Measurements from ENCODE around the gene GDPGP1.
A peak's percentile ranks its signal among the peaks of the same experiment; 100 is the strongest.
"Not testable (repeated sequence)": the region's sequence is repeated elsewhere in the genome, so short reads cannot be mapped to it uniquely, and the experiment has no call there.

Gene GDPGP1, protein sequence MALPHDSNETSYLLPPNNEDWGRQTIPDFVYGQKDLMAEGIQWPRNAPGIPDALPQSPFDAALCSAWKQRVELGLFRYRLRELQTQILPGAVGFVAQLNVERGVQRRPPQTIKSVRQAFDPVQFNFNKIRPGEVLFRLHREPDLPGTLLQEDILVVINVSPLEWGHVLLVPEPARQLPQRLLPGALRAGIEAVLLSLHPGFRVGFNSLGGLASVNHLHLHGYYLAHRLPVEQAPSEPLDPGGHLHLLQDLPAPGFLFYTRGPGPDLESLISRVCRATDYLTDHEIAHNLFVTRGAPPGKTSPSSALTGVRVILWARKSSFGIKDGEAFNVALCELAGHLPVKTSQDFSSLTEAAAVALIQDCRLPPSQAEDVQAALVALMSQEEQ

DNA sequence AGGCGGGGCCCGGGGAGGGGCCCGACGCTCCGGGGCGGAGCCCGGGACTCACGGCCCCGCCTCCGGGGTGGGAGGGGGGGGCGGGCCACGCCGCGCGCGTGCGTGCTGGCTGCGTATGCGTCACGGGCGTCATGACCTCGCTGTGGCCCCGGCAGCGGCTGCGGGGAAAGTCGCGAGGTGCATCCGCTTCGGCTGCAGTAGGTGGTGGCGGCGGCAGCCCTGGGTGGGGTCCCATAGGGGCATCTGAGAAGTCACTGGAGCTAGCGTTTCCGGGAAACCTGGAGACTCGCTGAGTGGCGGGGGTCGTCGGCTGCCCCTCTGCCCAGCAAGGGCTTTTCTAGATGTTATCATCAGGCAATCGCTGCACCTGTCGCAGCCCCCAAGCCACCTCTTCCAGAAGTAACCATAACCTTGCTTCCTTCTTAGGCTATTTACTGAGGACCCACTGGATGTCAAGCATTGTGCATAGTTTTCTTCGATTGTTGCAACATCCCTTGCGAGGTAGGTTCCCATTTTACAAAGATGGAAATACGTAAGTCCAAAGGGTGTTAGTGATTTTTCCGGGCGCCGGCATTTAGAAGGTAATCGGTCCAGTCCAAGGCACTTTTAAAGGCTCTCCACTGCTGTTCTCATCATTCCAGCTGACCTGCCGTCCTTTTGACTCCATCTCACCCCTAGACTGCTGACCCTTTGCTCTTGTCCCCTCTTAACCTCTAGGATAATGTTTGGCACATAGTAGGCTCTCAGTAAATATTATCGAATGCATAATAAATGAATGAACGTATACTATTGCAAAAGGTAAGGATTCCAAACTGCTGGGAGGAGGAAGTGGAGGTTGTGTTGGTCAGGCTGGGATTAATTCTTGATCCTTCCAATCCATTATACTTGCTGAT lies at the start of gene GDPGP1:
Gene GDPGP1 (plus strand): TSS at position 114 of the 893 bp plus-strand sequence. CDS start 6,700 bp downstream, outside the sequence.
- DNase-seq = no peak

DNA sequence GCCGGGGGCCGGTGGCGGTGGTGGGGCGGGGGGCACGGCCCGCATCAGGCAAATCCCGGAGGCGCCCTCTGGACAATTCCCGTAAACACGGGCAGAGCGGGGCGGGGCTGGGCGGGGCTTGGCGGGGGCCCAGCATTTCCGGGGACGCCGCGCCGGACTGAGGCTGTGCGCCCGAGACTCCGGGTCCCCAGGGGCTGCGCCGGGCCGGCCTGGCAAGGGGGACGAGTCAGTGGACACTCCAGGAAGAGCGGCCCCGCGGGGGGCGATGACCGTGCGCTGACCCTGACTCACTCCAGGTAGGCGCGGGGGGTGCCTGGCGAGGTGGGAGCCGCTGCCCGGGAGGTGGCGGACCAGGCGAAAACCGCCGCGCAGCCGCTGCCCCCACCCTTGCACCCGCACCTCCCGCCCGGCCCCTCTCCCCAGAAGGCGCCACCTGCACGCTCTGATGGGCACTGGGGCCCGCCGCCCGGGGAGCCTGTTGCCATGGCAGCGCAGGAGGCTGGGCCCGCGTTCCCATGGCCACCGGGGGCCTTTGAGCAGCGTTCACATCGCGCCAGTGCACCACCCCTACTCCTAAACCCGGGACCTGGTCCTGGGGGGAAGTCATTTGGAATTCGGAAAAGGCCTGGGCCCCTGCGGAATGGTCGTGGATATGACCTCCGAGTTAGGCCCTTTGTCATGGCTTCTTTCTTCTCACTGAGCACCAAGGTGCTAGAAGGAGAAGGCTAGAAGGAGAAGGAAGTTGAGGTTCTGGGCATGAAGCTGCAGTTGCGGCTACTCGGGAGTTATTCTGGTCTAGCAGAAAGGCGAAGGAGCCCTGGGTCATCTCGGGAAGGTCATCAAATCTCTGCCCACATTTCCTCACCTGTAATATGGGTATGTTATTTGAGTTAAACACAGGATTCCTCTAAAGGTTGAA lies 49.0 kb upstream of the GDPGP1 start:
- DNase-seq = peak; percentile 71

DNA sequence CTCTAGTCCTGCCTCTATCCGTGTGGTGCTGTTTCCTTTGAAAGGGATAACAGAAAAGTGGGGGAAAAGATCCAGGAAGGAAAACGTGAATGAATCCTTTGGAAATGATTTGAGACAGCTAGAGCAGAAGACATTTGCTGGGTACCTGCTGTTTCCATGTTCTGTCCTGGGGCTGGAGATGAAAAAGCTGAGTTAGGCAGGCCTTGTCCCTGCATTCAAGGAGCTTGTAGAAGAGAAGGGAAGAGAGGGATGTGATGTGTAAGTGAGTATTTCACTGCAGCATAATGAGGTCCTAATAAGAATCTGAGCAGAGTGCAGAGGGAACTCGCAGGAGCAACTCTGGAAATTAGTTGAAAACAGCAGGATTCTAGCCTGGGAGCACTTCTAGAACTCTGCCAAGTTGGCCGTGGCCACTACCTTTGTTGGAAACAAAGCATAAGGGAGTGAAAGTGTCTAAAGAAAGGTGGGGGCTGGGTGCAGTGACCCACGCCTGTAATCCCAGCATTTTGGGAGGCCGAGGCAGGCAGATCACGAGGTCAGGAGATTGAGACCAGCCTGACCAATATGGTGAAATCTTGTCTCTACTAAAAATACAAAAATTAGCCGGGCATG lies 46.6 kb upstream of the GDPGP1 start:
- DNase-seq = no peak

DNA sequence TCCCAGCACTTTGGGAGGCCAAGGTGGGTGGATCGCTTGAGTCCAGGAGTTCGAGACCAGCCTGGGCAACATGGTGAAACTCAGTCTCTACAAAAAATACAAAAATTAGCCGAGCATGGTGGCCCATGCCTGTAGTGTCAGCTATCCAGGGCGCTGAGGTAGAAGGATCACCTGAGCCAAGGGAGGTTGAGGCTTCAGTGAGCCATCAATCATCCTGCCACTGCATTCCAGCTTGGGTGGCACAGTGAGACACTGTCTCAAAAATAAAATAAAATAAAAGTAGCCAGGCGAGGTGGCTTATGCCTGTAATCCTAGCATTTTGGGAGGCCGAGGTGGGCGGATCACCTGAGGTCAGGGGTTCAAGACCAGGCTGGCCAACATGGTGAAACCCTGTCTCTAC lies 45.9 kb upstream of the GDPGP1 start:
- not testable (repeated sequence) for DNase-seq

DNA sequence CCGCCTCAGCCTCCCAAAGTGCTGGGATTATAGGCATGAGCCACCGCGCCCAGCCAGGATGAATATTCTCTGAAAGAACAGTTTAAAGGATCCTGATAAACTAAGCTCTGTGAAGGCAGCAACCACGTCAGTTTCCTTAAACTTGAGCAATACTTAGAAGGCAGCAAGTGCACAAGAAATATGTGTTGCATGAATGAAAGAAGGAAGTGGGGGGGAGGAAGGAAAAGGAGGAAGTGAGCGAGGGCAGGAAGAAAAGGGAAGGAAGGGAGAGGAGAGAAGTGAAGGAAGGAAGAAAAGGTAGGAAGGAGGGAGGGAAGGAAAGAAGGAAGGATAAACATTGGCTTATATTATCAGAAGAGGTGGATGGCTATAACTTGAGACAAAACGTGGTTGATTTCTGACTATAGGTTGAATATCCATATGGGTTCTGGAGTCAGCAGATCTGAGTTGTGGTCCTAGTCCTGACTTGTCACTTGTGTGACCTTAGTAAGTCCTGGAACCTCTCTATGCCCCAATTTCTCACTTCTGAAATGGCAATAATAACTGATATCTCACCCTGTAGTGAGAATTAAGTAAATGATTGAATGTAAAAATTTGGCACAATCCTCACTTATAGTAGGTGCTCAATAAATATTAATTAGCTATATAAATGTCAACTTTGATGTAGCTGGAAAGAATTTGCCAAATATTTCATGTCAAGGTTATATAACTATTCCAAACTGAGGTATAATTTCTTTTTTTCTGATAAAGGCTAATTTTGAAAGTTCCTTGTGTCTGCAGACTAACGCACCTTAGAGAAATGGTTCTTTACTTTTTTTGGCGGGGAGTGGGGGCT lies 44.9 kb upstream of the GDPGP1 start:
- DNase-seq = no peak

DNA sequence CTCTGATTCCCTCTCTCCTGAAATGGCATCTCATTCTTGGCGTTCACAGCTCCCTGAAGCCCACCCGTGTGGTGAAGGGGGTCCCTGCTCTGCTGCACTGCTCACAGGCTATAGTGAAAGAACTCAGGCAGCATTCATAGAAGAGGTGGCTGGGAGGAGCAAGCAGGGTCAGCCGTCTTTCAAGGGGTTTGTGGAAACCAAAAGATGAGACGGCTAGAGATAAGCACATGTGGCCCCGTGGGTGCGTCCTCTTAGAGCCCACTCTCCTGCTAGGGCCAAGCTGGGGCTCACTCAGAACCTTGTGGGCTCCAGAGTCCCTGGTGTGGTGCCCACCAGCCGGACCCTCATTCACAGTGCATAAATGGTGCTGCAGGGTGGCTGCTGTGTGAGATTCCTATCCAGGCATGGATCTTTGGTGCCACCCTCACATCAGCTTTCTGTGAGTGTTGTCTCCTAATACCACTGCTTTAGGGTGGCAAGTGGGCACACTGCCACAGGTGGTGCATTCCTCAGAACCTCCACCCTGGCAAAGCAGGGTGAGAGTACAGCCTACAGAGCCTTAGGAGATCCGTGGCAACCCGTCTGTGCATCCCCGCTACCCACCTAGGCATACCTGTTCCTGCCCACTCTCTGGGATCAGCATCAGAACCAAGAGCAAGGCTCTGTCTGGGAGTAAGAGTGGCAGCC lies 44.1 kb upstream of the GDPGP1 start:
- DNase-seq = no peak

DNA sequence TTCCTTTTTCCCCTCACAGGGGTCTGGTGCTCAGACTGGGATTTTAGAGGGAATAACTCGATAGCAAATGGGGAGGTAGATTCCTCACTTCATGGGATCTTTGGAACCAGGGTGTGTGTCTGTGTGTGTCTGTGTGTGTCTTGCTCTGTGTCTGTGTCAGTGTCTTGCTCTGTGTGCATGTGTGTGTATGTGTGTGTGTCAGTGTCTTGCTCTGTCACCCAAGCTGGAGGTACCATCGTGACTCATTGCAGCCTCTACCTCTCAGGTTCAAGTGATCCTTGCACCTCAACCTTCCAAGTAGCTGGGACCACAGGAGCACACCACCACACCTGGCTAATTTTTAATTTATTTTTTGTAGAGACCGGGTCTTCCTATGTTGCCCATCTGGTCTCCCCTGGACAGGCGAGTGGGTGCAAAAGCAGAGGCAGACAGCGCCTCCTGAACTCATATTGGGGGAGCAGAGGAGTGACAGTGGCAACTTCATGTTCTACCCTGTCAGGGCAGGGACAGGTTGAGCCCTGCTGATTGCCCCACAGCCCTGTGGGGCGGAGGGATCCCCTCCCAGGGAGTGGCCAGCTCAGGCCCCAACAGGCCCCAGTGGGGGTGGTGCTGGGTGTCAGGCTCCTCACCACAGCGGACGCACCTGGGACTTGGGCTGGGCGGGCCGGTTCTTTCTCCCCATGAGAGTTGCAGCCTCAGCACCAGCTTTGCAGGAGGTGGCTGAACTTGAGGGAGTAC lies 43.2 kb upstream of the GDPGP1 start:
- DNase-seq = no peak

DNA sequence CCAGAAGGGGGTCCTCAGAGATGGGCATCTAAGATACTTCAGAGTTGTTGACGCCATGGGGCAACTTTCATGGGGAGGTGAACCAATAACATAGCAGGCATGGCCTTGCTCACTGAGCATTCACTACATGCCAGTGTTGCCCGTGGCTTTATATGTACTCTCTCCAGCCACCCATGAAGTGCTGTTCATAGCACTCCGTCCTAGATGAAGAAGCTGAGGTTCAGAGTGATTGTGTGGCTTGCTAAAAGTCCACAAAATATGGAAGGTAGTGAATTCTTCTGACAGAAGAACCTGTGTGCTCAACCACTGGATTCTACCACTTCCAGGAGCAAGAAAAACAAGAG lies 42.7 kb upstream of the GDPGP1 start:
- no peak for DNase-seq

DNA sequence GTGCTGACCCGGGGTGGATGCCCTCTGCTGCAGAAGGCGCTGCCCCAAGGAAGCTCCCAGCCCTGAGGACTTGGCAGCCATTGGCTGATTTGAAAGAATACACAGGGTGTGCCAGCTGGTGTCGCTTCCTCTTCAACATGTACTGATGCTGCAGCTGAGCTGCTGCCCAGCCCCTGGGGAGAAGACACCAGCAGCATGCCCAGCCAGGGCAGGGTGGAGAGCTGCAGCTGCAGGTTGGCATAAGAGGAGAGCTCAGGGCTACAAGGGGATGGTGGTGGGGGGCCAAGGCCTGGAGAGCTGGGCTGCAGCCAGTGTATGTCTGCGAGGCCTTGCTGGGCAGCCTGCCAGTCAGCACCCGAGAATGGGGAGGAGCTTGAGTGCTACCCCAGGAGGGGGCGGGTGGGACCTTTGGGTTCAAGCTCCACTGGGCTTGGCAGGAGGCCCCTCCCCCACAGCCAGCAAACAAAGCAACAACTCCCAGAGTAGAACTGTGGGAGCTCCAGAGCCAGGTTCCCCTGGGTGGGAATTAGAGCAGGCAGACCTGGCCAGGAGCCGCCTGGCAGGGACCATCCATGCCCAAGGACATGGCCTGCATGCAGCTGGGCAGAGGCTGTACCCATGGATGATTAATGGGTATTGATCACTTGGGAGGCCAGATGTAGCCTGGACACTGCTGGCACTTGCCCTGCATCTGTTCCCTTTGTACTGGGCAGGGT lies 42.1 kb upstream of the GDPGP1 start:
- DNase-seq = peak; percentile 67

DNA sequence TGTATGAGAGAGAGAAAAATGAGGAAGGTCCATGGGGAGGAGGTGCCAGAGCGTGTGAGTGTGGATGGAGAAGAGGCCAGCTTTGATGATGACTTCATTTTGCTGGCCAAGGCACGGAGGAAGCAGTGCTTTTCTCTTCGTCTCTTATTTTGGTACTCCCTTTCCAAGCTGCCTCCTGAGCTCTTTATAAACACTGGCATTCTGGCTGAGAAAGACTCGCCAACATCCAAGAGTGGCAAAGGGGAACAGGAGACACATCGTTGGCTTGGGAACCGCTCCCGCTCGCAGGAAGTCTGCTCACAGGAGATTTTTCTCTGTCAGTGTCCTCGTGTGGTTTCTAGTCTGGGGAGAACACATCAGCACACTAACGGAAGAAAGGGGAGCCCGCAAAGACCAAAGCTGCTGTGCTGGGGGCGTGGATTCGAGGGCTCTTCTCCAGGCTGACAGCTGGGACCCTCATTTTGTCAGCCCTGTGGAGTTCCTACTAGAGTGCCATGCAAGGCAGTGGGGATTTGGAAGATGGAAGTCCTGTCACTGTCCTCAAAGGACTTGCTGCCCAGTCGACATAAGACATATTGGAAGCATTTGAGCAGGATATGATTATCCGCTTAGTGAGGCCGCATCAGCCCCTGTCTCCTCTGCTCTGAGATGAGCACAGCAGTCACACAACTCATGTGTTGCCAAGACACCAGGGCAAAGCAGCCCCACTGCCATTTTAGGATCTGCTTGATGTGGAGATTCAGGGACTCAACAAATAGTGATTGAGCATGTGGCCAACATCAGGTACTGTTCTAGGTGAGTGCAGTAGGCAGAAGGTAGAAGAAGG lies 40.8 kb upstream of the GDPGP1 start:
- DNase-seq = peak; percentile 94

DNA sequence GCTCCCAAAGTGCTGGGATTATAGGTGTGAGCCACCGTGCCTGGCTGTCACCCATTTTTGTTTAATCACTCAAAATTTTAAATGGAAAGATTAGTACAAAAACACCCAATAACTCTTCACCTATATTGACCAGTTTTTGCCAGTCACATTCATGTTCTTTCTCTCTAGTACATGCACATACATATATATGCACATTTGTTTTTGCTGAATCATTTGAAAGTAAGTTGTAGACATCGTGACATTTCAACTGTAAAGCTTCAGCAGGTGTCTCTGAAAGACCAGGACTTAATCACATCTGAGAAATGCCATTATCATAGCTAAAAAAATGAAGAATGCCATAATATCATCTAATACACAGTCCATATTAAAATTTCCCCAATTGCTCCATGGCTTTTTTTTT lies 39.4 kb upstream of the GDPGP1 start:
- no peak for DNase-seq

DNA sequence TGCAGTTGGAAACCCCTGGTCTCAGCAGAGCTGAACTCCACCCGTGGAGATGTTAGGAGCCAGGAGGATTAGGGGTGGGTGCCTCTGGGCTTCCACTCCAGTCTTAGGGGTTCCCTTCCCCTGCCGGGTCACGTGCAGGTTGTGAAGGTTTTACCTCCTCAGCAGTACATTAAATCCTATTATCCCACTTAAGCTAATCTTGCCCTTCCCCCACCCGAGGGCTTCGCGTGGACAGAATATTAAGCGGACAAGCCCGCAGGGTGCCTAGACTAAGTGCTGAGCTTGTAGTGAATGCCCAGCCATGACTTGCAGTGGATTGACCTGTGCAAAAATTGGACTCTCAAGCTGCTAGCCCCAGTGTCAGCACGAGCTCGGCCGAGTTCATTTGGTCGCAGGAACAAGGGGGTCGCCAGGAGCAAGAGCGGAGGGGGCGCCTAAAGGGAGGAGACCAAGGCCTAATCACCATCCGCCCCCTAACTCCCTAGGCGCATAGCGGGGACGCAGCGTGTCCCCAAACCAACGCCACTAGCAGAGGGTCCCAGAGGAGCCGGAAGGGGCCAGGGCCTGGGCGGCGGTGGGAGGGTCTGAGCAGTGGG lies 33.4 kb upstream of the GDPGP1 start:
- peak; percentile 96 for DNase-seq

DNA sequence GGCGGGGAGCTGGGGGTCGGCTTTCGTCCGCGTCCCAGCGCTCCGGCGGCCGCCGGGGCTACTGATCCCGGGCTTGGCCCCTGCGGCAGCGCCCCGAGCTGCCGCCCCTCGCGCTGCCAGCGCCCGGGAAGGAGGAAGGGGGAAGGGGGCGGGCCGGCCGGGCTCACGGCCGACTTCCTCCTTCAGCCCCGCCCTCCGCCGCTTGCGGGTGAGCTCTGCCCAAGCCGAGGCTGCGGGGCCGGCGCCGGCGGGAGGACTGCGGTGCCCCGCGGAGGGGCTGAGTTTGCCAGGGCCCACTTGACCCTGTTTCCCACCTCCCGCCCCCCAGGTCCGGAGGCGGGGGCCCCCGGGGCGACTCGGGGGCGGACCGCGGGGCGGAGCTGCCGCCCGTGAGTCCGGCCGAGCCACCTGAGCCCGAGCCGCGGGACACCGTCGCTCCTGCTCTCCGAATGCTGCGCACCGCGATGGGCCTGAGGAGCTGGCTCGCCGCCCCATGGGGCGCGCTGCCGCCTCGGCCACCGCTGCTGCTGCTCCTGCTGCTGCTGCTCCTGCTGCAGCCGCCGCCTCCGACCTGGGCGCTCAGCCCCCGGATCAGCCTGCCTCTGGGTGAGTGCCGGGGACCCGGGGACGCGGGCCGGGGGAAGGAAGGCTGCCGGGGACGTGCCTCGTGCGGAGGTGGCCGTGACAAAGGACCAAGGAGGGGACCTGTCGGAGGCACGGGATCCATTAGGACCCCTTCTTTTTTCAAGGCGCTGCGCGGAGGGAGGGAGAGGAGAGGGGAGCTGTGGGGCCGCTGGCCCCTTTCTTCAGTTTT lies 32.7 kb upstream of the GDPGP1 start, which contains the start of gene SEMA4B:
Gene SEMA4B (plus strand): TSS at position 201 of the 814 bp plus-strand sequence. CDS start 249 bp downstream, at position 450.
- peak; percentile 86 for DNase-seq

DNA sequence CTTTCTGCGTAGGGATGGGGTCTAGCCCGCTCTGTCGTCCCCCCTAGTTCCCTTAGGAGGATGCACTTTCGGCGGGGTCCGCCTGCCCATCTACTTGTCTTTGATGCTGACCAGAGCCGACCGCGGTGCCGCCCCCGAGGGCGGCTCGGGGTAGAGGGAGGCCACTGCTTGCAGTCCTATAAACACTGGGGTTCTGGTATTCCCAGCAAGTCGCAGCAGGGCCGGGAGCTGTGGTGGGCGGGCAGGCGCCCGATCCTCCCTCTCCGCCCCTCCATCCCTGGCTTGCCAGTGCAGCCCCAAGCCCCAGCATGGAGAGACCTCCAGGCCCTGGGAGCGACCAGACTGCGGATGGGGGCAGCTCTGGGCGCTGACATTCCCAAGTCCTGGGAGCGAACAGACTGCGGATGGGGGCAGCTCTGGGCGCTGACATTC lies 32.0 kb upstream of the GDPGP1 start:
- DNase-seq = peak; percentile 34

DNA sequence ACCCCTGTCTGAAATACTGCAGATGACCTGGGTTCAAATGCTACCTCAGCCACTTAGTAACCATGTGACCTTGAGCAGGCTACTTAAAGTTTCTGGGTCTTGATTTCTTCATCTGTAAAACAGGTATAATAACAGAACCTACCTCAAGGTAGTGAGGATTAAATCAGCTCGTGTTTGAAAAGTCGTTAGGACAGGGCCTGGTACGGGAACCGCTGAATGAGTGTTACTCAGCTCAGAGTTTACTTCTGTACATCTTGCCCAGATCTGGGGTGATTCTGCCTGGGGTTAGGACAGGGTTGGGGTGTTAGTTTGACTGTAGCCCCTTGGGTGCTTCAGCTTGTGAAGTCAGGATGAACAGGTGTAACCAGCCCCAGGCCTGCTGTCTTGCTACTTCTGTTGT lies 31.1 kb upstream of the GDPGP1 start:
- no peak for DNase-seq

DNA sequence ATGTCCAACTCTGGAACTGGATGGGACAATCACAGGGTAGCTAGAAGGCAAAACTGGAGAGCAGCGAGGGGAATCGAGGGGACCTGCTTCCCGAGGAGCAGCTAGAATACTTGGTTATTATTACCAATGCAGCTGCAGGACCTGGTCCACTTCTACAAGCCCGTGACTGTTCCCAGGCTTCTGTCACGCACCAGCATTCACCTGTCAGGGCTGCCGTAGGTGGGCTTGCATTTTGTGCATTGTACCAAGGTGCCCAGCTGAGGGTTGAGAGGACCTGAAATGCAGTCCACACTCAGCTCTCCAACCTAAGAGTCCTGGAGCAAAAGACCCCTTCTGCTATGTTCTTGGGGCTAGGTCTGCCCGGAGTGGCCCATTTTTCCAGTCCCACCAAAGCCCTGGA lies 30.5 kb upstream of the GDPGP1 start:
- DNase-seq = no peak

DNA sequence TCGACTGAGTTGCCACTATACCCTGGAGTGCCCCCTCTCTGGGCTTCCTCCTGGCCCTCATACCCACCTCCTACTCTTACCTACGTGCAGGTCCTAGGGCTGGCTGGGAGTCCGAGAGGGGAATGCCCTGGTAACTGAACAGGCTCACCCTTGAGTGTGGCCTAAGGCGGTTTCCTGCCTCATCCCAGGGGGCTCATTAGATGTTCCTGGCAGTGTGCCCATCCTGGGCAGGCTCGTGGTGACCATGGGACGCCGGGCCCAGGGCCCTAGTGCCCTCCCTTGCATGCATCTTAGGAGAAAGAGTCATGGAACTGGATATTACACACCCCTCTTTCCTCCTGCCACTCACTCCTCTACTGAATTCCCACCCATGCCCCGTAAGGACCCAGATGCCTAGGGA lies 30.1 kb upstream of the GDPGP1 start:
- no peak for DNase-seq
